Measurements from ENCODE around the gene S100A1.

- TF ChIP-seq CTCF (conservative IDR thresholded peaks at IDR 0.05) (no peak), EZH2 (IDR thresholded peaks at IDR 0.05; ENCODE audit: low read depth) (no peak)
Observed at GRCh38 chr1:153619171-153619570, 9.1 kb upstream of the S100A1 start.

Measured in PC-9 (cell line).